HG03025 (cell line): ENCODE data around the gene TMUB2.

ENCODE experiments used
- ATAC-seq: cut with Tn5 transposase; IDR thresholded peaks from one replicate; pipeline ENCODE4 v1.9.1; 2021; ENCODE audit warnings: mild to moderate bottlenecking, moderate library complexity; ENCODE audit not compliant: unreplicated experiment, low FRiP score

The TMUB2 gene

DNA sequence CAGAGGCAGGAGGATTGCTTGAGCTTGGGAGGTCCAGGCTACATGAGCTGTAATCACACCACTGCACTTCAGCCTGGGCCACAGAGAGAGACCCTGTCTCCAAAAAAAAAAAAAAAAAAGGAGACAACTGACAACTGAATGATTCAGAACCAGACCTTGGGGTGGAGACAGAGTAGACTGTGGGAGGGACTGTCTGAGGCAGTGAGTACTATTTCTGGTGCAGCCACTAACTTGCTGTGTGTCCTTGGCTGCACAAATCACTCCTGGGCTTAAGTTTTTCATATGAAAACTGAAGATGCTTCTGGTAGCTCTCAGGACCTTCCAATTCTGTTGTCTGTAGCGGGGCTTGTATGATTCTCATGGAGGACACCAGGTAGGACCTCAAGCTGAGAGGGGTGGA lies 10.5 kb upstream of the TMUB2 start:
- no peak for ATAC-seq

DNA sequence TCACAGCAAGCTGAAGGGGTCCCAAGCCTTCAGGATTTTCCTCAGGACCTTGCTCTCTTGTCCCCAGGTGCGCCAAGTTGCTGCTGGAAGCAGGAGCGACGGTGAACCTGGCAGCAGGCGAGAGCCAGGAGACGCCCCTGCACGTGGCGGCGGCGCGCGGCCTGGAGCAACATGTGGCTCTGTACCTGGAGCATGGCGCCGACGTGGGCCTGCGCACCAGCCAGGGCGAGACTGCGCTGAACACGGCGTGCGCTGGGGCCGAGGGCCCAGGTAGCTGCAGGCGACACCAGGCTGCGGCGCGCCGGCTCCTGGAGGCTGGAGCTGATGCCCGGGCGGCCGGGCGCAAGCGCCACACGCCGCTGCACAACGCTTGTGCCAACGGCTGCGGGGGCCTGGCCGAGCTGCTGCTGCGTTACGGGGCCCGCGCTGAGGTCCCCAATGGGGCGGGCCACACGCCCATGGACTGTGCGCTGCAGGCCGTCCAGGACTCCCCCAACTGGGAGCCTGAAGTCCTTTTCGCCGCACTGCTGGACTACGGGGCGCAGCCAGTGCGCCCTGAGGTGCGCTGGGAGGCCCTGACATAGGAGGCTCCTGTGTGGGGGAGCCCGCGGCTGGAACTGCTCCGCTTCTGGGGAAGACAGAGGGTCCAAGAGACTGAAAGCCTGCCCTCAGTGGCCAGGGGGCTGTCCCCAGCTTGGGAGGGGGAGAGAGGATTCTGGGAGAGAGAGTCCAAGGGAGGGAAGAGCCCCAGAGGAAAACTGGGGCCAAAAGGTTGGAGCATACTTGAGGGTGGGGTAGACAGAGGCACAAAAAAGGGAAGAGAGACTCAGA lies 9.9 kb upstream of the TMUB2 start:
- no peak for ATAC-seq

DNA sequence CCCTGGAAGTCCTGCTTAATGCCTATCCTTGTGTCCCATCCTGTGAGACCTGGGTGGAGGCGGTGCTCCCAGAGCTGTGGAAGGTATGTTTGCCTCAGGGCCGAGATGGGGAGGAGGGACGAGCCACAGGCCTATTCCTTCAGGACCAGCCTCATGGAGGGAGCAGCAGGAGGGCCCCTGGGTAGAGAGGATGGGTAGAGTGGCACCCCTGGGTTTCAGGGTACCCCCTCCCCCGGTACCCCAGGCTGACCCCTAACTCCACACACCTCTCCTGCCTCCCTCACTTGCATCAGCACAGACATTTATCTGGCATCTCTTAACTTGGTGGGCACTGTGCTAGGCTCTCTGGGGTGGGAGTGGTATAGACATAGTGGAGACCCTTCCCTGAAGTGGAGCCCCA lies 9.1 kb upstream of the TMUB2 start:
- ATAC-seq: no peak

DNA sequence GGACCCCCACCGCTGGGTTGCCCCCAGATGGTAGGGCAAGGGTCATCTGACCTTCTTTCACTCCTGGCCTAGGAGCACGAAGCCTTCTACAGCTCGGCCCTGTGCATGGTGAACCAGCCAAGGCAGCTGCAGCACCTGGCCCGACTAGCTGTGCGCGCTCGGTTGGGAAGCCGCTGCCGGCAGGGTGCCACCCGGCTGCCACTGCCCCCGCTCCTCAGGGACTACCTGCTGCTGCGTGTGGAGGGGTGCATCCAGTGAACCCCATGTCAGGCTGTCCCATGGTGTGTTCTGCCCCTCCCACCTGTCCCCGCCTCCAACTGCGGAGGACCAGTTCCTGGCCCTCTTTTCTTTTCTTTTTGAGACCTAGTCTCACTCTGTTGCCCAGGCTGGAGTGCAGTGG lies 8.6 kb upstream of the TMUB2 start:
- ATAC-seq: no peak

DNA sequence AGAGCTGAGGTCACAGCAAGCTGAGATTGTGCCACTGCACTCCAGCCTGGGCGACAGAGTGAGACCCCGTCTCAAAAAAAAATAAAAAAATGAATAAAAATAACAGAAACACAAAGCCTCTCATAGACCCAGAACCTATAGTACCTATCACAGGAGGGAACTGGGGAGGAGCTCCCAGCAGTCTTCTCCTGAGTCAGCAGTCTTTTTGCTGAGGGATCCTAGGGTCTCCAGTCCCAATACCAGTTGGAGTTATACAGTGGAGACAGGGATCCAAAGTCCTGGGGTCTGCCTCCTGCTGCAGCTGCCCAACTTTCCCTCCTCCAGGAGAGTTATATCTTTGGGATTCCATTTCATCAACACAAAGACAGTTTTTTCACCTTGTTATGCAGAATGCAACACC lies 3.7 kb upstream of the TMUB2 start:
- no peak for ATAC-seq

DNA sequence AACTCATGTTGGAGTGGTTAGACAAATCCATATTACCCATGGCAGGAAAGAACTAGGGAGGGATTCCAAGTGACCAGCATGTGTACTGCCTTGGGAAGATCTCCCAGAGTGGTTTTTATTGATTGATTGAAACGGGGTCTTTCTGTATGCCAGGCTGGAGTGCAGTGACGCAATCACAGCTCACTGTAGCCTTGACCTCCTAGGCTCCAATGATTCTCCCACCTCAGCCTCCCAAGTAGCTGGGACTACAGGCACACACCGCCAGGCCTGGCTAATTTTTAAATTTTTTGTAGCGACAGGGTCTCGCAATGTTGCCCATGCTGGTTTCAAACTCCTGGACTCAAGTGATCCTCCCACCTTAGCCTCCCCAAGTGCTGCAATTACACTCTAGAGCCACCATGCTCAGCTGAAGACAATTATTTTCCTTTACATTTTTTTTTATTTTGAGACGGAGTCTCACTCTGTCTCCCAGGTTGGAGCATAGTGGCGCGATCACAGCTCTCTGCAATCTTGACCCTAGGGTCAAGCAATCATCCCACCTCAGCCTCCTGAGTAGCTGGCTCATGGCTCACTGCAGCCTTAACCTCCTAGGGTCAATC lies 2.5 kb upstream of the TMUB2 start:
- no peak for ATAC-seq

DNA sequence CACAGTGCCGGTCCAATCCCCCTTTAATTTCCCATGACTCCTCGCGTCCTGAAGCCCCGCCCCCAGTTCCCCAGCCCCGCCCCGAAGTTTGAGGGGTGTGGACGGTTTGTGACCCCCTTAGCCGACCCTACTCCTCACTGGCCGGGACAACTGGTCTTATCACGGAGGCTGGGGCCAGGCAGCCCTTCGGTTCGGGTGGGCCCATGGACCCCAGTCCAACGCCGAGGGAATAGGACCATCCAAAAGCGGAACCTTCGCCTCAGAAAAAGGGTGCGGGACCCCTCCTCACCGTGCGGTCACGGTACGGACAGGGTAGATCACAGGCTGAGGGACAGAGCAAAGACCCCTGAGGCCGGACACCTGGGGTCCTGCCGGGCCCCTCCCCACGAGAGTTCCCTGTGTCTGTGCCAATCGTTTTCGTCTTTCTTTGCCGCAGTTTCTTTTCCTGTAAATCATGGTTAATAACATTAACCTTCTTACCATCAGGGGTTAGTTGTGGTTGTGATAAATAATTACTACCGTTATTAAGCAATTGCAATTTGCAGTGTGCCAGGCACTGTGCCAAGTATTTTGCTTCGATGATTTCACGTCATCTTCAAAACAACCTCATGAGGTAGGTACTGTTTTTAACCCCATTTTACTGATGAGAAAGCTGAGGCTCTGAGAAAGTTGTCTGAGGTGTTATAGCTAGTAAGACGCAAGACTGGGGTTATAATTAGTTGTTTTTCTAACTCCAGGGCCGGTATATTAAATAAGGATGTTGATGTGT lies 543 bp downstream of the TMUB2 start:
- peak; percentile 45 for ATAC-seq

DNA sequence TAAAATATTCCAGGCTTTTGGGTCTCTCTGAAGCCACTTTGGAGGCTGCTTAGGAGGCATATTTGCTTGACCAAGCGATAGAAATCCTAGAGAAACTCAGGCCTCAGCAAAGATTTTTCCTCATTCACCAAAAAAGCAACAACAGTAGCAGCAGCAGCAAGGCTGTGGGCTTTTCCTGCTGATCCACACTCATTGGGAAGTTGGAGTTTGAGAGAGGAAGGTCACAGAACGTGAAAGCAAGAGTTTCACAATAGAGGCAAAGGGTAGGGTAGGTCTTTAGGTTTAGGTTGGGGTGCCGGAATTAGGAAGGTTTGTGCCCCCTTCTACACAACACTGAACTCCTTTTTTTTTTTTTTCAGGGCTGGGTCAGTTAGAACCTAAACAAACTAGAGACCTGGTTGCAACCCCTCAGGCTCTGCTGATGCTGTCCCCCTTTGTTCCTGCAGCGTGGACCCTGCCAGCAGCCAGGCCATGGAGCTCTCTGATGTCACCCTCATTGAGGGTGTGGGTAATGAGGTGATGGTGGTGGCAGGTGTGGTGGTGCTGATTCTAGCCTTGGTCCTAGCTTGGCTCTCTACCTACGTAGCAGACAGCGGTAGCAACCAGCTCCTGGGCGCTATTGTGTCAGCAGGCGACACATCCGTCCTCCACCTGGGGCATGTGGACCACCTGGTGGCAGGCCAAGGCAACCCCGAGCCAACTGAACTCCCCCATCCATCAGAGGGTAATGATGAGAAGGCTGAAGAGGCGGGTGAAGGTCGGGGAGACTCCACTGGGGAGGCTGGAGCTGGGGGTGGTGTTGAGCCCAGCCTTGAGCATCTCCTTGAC lies 2.0 kb downstream of the TMUB2 start:
- no peak for ATAC-seq

DNA sequence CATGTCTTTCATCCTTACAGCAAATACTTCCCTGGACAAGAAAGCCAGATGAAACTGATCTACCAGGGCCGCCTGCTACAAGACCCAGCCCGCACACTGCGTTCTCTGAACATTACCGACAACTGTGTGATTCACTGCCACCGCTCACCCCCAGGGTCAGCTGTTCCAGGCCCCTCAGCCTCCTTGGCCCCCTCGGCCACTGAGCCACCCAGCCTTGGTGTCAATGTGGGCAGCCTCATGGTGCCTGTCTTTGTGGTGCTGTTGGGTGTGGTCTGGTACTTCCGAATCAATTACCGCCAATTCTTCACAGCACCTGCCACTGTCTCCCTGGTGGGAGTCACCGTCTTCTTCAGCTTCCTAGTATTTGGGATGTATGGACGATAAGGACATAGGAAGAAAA lies 3.7 kb downstream of the TMUB2 start:
- no peak for ATAC-seq

DNA sequence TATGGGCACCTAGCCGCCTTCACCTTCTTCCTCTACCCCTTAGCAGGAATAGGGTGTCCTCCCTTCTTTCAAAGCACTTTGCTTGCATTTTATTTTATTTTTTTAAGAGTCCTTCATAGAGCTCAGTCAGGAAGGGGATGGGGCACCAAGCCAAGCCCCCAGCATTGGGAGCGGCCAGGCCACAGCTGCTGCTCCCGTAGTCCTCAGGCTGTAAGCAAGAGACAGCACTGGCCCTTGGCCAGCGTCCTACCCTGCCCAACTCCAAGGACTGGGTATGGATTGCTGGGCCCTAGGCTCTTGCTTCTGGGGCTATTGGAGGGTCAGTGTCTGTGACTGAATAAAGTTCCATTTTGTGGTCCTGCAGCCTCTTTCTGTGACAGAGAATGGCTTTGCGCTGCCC lies 4.6 kb downstream of the TMUB2 start:
- ATAC-seq: no peak

DNA sequence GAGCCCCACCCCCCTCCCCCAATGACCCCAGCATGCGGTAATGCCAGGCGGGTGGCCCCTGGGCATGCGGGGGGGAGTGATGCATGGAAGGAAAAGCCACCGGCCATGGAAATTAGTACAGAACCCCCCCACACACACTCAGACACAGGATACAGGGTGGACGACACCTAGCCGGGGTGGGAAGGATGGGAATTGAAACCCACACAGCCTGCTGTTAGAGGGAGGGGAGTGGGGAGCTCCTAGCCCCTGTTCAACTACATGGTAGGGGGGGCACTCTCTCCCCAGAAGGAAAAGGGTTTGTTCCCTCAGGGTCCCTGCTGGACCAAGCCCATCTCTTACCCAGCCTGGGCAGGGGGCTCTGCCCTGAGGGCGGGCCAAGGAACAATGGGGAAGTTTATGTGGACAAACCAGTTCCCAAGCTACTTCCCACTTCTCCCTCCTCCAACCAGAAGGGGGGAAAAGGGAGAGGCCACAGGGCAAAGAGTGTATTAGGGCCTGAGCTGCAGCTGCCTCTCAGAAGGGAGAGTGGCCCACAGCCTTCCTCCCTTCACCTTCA lies 5.2 kb downstream of the TMUB2 start:
- ATAC-seq: no peak

DNA sequence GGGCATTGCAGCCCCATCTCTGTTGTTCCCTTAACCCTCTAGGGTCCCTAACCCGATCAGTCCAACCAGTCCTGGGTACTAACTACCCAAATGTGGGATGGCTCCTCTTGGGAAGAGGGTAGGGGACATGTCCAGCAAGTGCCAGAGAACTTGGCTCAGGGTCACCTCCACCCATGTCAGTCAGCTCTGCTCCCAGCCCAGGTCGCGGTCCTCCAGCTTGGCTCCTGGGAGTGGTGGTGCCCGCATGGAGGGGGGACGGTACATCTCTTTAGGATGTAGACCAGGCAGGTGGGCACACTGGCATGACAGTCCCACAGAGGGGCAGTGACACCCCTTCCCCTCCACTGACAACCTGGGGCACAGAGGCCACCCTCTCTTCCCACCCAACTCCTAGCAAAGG lies 6.0 kb downstream of the TMUB2 start:
- no peak for ATAC-seq

DNA sequence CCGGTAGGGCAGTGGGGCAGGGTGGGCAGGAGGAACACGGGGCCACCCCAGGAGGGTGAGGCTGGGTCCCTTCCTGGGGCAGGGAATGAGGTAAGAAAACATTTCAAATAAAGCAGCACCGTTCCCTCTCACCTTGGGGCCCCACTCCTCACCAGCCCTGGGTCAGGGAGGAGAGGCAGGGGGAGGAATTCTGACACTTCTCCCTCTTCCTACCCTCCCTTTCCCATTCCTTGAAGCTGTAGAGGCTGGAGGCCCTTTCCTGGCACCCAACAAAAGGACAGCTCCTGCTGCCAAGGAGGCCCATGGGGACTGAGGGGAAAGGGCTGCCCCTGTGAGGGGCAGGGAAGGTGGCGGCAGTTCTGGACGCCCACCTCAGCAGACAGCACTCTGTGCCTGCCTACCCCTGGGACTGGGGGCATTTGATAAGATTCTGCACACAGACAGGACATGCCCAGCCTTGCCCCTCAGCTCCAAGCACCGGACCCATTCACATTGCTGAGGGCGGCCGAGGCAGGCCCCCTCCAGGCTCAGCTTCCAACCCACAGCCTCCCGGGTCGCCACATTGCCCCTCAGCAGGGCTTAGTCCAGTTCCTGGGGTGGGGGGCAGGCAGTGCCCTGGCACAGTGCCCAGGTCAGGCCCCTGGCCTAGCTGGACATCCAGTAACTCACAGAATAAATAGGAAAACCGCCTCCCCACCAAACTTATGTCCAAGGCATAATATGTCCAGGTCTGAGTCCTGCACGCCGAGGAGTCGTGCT lies 6.7 kb downstream of the TMUB2 start:
- ATAC-seq: no peak

DNA sequence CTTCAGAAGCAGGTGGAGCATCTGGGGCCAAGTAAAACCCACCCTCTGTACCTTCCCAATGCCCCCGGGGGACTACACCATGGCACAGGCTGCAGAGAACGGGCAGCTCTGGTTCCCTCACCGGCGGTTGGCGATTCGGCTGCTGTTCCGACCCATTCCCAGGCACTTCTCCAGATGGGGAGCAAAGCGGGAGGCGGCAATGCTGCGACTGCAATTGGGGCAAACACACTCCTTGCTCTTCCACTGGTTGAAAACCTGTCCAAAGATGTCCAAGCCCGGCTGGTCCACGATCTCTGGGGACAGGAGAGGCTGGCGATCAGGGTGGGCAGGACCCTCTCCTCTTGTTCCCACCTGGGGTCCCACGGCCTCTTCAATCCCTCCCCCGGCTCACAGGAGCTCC lies 10.3 kb downstream of the TMUB2 start:
- no peak for ATAC-seq

DNA sequence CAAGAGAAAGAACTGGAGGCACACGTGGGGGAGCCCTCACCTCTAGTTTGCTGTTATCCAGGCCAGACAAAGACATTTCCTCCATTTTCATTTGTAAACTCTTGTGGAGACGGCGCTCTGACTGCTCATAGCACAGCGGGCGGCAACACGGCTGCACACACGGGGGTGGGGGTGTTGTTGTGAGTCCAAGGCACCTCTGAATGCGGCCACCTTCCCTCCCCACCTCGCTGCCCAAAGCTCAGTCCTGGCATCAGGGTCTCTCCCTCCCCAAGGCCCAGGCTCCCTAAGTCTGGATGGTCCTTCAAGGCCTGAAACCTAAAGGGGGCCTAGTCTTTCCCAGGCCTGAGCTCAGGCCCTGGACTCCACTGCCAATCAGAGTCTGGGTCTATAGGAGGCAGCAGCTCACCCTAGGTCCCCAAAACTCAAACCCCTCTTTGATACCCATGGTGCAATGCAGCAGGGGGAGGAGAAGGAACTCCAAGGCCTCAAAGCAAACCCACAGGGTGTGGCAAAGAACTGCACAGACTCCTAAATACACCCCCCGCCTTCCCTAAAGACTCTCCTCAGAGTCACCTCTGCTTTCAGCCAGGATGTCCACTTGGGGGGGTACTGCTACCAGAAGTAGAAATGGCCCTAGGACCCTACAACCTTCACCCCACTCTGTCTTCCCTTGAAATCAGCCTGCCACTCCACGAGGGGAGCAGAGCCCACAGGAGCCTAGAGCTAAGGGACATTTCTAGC lies 11.4 kb downstream of the TMUB2 start:
- ATAC-seq: no peak

DNA sequence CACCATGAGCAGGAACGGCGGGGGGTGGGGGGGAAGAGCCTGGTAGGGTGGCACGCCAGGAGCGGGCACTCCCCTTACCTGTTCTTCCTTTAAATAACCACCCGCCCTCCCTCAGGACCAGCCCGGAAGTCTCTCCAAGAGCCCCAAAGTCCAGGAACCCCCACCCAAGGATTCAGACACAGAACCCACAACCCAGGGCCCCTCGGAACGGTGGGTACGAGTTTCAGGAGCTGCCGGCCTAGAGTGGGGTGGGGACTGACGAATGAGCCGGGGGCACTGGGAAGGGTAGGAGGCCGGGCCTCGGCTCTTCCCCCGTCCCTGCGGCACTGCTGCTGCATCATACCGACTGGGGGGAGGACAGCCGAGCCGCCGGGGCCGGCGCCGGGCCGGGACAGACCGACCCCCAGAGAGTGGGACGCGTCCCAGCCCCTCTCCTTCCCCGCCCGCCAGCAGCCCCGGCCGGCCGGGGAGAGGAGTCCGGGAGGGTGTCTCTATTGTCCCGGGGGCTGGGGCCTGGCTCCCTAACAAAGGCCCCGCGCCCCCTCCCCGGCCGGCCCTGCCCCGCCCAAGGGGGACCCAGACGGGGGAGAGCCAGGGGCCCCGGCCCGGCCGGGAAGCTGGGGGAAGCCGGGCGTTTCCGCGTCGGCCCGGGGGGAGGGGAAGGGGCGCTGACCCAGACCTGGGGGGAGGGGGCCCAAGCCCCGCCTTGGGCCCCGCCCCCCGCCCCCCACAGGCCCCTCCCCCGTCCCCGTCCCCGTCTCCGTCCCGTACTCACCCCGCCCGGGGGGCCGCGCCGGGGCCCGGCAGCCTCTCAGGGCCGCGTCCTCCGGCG lies 12.2 kb downstream of the TMUB2 start:
- peak; percentile 18 for ATAC-seq

DNA sequence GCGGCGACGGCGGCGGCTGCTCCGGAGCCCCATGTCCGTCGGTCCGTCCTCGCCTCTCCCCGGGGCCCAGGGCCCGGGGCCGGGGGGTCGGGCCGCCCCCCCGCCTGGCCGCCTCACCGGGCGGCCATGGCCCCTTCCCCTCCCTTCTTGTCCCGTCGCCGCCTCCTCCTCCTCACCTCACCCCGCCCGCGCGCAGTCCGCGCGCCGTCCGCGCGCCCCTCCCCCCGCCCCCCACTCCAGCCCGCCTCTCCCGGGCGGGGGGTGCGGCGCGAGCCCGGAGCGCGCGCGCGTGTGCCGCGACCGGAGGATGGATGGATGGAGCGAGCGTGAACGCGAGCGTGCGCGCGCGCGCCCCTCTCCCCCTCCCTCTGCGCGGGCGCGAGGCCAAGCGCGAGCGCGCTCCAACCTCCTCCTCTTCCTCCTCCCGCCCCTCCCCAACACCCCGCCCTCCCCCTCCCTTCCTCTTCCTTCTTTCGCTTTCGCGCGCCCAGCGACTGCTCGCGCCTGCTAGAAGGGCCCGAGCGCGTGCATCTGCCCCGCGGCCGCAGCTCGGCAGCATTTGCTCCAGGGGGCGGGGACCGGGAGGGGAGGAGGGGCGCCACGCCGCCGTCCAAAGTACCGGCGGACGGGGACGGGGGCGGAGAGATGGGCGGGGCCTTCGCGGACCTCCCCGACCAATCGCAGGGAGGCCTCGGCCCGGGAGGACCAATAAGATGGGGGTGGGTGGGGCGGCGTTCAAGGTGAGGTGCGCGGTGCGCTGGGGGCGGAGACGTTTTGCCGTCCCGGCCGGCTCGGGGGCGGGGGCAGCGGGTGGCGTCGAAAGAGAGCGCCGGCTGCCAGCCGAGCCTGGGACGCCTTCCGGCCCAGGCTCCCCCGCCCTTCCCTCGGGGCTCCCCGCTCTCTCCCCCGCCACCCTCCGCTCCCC lies 13.0 kb downstream of the TMUB2 start, which contains the start of gene ATXN7L3:
Gene ATXN7L3 (minus strand): TSS at position 332 of the 925 bp plus-strand sequence. CDS start 1,814 bp downstream, outside the sequence.
- peak; percentile 50 for ATAC-seq
